ENCODE data around the gene CMPK2.

DNA sequence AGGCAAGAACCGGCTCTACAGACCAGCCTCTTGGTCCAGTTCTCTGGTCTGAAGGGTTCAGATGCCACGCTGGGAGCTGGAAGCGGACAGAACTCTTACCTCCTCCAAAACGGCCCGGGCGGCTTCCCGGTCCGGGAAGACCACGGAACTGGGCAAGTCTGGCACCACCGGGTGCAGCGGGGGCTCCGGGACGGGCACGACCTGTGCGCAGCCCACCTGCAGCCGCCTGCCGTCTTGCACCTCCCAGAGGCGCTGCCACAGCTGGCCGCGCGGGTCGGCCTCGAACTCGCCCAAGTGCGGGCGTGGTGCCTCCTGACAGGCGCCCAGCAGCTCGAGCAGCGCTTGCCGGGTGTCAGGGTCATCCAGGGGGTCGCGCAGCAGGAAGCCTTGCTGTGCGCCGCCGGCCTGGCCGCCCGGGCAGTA, 773 bp downstream of the CMPK2 start:
- TF ChIP-seq SIN3A (IDR thresholded peaks at IDR 0.05; ENCODE audit: borderline replicate concordance, insufficient read depth, low read depth, low read length) (no peak), POLR2AphosphoS5 (IDR thresholded peaks at IDR 0.05; ENCODE audit: low read depth, low read length) (no peak), TCF7L2 (IDR thresholded peaks at IDR 0.05; ENCODE audit: low read depth, low read length) (no peak)
- TF ChIP-seq, protein P1, sequence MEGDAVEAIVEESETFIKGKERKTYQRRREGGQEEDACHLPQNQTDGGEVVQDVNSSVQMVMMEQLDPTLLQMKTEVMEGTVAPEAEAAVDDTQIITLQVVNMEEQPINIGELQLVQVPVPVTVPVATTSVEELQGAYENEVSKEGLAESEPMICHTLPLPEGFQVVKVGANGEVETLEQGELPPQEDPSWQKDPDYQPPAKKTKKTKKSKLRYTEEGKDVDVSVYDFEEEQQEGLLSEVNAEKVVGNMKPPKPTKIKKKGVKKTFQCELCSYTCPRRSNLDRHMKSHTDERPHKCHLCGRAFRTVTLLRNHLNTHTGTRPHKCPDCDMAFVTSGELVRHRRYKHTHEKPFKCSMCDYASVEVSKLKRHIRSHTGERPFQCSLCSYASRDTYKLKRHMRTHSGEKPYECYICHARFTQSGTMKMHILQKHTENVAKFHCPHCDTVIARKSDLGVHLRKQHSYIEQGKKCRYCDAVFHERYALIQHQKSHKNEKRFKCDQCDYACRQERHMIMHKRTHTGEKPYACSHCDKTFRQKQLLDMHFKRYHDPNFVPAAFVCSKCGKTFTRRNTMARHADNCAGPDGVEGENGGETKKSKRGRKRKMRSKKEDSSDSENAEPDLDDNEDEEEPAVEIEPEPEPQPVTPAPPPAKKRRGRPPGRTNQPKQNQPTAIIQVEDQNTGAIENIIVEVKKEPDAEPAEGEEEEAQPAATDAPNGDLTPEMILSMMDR (IDR thresholded peaks at IDR 0.05), result no peak
- TF ChIP-seq, protein P2, sequence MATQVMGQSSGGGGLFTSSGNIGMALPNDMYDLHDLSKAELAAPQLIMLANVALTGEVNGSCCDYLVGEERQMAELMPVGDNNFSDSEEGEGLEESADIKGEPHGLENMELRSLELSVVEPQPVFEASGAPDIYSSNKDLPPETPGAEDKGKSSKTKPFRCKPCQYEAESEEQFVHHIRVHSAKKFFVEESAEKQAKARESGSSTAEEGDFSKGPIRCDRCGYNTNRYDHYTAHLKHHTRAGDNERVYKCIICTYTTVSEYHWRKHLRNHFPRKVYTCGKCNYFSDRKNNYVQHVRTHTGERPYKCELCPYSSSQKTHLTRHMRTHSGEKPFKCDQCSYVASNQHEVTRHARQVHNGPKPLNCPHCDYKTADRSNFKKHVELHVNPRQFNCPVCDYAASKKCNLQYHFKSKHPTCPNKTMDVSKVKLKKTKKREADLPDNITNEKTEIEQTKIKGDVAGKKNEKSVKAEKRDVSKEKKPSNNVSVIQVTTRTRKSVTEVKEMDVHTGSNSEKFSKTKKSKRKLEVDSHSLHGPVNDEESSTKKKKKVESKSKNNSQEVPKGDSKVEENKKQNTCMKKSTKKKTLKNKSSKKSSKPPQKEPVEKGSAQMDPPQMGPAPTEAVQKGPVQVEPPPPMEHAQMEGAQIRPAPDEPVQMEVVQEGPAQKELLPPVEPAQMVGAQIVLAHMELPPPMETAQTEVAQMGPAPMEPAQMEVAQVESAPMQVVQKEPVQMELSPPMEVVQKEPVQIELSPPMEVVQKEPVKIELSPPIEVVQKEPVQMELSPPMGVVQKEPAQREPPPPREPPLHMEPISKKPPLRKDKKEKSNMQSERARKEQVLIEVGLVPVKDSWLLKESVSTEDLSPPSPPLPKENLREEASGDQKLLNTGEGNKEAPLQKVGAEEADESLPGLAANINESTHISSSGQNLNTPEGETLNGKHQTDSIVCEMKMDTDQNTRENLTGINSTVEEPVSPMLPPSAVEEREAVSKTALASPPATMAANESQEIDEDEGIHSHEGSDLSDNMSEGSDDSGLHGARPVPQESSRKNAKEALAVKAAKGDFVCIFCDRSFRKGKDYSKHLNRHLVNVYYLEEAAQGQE (IDR thresholded peaks at IDR 0.05; ENCODE audit: insufficient read depth in 1 of 2, low read depth in 2 of 2, low read length in 1 of 2), result no peak

Measured in Panc1 (cell line).